Uterus (tissue), 2 donors: ENCODE measurements around the gene OR52N2.

Experiments
- CTCF ChIP-seq, 4 experiments: fragments of 200-600 bp in 2 of 4; fragments of 450-650 bp in 2 of 4; sonication (generic) in 2 of 4; IDR thresholded peaks; one replicate each; pipeline ENCODE4 v1.5.1; 2016 to 2019; ENCODE audit warnings: antibody characterized with exemption in 4 of 4, mild to moderate bottlenecking in 2 of 4, moderate library complexity in 1 of 4
- POLR2A ChIP-seq, 2 donors: fragments of 450-650 bp; IDR thresholded peaks; one replicate each; pipeline ENCODE4 v1.6.1; 2016; ENCODE audit warnings: antibody characterized with exemption in 2 of 2, mild to moderate bottlenecking in 1 of 2, moderate library complexity in 1 of 2

- TF ChIP-seq POLR2A (IDR thresholded peaks at IDR 0.05) (no peak), CTCF (IDR thresholded peaks at IDR 0.05) (no peak)
These were observed 6.8 kb downstream of the OR52N2 start for GRCh38 chr11:5815534-5815933.
